Mesodermal cell (in vitro differentiated cells): Measurements from ENCODE around the gene PTBP3.
"Not testable (repeated sequence)": the region's sequence is repeated elsewhere in the genome, so short reads cannot be mapped to it uniquely, and the experiment has no call there.

Experiments used
- H3K27ac ChIP-seq: 2 replicates; pipeline ENCODE4 v1.7.0; 2013; ENCODE audit warnings: mild to moderate bottlenecking, low read depth, low read length, moderate library complexity; ENCODE audit not compliant: severe bottlenecking
- H3K36me3 ChIP-seq: 2 replicates; pipeline ENCODE4 v1.7.1; 2013; ENCODE audit warnings: mild to moderate bottlenecking, low read length, moderate library complexity; ENCODE audit not compliant: control insufficient read depth, insufficient read depth
- H3K4me1 ChIP-seq: one replicate; pipeline ENCODE4 v1.7.1; 2013; ENCODE audit warnings: mild to moderate bottlenecking, low read length; ENCODE audit not compliant: insufficient read depth, control insufficient read depth, poor library complexity, severe bottlenecking
- H3K4me3 ChIP-seq: 2 replicates; pipeline ENCODE4 v1.7.0; 2013; ENCODE audit warnings: low read length, control low read depth, mild to moderate bottlenecking; ENCODE audit not compliant: insufficient read depth, poor library complexity, severe bottlenecking; ENCODE audit errors: extremely low read depth
- H3K9me3 ChIP-seq: 2 replicates; pipeline ENCODE4 v1.7.1; 2013; ENCODE audit warnings: mild to moderate bottlenecking, low read length, moderate library complexity; ENCODE audit not compliant: control insufficient read depth
- WGBS, 2 experiments: methylation state at CpG; one replicate each; pipeline ENCODE4 v1.1.5; 2013; ENCODE audit warnings: missing lambda C conversion rate in 2 of 2; ENCODE audit not compliant: insufficient coverage in 2 of 2; 5-methylcytosine and 5-hydroxymethylcytosine counted together

The PTBP3 gene

DNA sequence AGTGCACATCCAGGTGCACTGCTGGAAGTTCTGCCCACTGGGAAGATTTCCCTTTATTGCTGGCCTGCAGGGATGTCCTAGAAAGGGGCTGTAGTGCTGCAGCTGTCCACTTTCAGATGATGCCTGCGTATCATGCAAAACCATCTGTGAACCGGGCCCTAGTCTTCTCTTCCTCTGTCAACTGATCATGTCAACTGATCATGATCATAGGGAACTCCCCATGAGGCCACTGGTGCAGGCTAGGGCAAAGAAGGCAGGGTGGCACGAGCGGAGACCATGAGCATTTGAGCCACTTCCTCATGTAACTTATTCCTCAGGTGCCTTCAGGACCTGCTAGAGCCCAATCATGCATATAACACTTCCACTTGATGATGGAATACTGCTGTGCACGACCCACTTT lies 41.9 kb upstream of the PTBP3 start:
- WGBS, 2 experiments = 88 to 93% methylated on average over 5 of the region's 5 CpGs
- no peaks in the 10 kb centered on the region for H3K4me1 ChIP-seq

DNA sequence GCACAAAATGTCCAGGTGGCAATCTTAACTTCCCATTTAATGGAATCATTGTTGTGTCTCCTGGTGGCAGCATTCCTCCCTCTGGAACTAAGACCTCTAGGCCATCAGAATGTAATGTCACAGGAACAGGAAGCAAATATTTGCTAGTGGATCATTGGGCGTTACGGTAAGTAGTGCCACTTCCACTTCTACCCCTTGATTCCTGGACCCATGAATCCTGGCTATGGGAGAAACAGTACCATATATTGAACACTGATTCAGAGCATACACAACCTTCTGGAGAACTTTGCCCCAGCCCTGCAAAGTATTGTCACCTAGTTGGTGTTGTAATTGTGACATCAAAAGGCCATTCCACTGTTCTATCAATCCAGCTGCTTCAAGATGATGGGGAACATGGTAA lies 40.8 kb upstream of the PTBP3 start:
- not testable (repeated sequence) for H3K27ac ChIP-seq, H3K4me3 ChIP-seq, H3K4me1 ChIP-seq, H3K36me3 ChIP-seq, H3K9me3 ChIP-seq
- WGBS, 2 experiments = 100% methylated on average over 2 of the region's 2 CpGs; no CpG with 5 or more reads in 1 of the 2 experiments

More for the DNA sequence above, 41.9 kb upstream of the PTBP3 start:
- no peaks in the 10 kb centered on the region for H3K9me3 ChIP-seq
- H3K36me3 ChIP-seq = no peaks in the 10 kb centered on the region
- no peak overlapping the region for H3K27ac ChIP-seq
- H3K4me3 ChIP-seq = no peak overlapping the region

DNA sequence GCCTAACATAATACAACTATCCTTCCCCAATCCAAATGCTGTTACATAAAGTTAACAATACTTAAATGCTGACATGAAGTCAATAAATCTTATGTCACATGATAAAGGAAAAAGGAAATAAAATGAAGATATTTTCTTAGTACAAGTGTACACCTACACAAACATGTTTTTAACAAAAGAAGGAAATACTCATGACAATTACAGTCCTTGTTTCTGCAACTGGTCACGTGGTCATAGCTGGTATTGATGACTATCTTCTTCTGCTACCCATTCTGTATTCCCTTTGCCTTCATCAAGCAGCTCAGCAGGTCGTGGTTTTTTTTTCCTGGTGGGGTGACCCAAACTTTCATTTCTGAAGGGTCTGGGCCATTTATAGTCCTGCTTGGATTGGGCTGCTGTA lies 40.2 kb upstream of the PTBP3 start:
- WGBS, 2 experiments = 66 to 94% methylated on average over 2 of the region's 2 CpGs
- not testable (repeated sequence) for H3K27ac ChIP-seq, H3K4me3 ChIP-seq, H3K9me3 ChIP-seq, H3K36me3 ChIP-seq, H3K4me1 ChIP-seq

DNA sequence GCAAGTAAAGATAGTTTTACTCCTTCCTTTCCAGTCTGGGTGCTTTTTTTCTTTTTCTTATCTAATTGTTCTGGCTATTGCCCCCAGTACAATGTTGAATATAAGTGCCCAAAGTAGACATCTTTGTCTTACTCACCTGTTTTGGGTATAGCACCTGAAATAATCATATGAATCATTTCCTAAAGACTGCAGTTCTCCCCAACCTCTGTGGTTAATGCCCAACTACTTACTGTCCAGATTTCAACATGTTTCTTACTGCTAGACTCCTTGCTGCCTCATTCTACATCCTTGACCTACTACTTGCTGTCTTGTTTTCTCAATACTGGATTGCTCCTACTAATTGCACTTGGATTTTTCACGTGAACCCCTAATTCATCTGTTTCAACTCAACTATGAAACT lies 37.6 kb upstream of the PTBP3 start:
- WGBS, 2 experiments = no CpG with 5 or more reads among the region's 1 CpG

DNA sequence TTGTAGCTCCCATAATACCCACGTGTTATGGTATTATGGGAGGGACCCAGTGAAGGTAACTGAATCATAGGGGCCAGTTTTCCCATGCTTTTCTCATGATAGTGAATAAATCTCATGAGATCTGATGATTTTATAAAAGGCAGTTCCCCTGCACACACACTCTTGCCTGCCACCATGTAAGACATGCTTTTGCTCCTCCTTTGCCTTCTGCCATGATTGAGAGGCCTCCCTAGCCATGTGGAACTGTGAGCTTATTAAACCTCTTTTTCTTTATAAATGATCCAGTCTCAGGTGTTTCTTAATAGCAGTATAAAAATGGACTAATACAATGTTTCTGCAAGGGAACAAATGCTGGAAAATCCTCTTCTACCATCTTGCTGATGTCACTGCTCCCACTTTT lies 36.4 kb upstream of the PTBP3 start:
- Histone ChIP-seq H3K36me3 (no peaks in the 10 kb centered on the region), H3K4me1 (no peaks in the 10 kb centered on the region), H3K9me3 (peaks cover 6% of the 10 kb centered on the region), H3K27ac (no peak overlapping the region), H3K4me3 (no peak overlapping the region)
- WGBS, 2 experiments = no CpG with 5 or more reads among the region's 1 CpG

More for the DNA sequence above, 37.6 kb upstream of the PTBP3 start:
- Histone ChIP-seq H3K4me3 (no peak overlapping the region), H3K27ac (no peak overlapping the region), H3K4me1 (no peaks in the 10 kb centered on the region), H3K36me3 (no peaks in the 10 kb centered on the region), H3K9me3 (peaks cover 6% of the 10 kb centered on the region)

DNA sequence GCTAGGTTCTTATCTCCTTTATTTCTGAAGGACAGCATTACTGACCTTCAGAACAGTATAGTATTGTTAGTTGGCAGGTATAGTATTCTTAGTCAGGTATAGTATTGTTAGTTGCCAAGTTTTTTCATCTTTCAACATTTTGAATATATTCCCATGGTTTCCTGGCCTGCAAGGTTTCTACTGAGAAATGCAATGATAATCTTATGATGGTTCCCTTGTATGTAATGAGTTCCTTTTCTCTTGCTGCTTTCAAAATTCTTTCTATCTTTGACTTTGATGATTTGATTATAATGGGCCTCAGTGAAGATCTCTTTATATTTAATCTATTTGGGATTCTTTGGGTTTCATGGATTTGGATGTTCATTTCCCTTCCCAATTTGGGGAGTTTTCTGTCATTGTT lies 34.0 kb upstream of the PTBP3 start:
- Histone ChIP-seq H3K9me3 (peaks cover 9% of the 10 kb centered on the region), H3K27ac (no peak overlapping the region), H3K4me1 (no peaks in the 10 kb centered on the region), H3K36me3 (no peaks in the 10 kb centered on the region), H3K4me3 (no peak overlapping the region)

DNA sequence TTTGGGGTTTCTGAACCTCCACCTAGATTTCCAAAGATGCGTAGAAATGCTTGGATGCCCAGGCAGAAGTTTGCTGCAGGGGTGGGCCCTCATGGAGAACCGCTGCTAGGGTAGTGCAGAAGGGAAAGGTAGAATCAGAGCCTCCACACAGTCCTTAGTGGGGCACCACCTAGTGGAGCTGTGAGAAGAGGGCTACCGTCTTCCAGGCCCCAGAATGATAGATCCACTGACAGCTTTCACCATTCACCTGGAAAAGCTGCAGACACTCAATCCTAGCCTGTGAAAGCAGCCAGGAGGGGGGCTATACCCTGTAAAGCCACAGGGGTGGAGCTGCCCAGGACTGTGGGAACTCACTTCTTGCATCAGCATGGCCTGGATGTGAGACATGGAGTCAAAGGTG lies 33.2 kb upstream of the PTBP3 start:
- Histone ChIP-seq H3K4me1 (no peaks in the 10 kb centered on the region), H3K36me3 (no peaks in the 10 kb centered on the region), H3K4me3 (no peak overlapping the region), H3K27ac (no peak overlapping the region), H3K9me3 (peaks cover 9% of the 10 kb centered on the region)
- WGBS, 2 experiments = 78 to 89% methylated on average over 3 of the region's 3 CpGs

DNA sequence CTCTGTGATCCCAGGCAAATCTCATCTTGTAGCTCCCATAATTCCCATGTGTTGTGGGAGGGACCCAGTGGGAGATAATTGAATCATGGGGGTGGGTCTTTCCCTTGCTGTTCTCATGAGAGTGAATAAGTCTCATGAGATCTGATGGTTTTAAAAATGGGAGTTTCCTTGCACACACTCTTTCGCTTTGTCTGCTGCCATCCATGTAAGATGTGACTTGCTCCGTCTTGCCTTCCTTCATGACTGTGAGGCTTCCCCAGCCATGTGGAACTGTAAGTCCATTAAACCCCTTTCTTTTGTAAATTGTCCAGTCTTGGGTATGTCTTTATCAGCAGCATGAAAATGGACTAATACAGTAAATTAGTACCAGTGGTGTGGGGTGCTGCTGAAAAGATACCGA lies 31.8 kb upstream of the PTBP3 start:
- not testable (repeated sequence) for H3K27ac ChIP-seq, H3K4me1 ChIP-seq, H3K4me3 ChIP-seq, H3K9me3 ChIP-seq, H3K36me3 ChIP-seq
- 88 to 98% methylated on average over 2 to 3 of the region's 3 CpGs for WGBS, 2 experiments

DNA sequence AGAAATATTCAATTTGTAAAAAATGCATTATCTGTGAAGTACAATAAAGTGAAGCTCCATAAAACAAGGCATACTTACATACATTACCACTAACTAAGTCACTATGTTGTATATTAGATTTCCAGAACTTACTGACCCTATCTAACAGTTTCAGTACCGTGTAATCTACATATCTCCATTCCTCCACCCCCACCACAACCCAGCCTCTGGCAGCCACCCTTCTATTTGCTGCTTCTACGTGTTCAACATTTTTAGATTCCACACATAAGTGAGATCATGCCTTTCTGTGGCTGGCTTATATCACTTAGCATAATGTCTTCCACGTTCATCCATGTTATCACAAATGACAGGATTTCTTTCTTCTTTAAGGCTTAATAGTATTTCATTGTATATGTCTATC lies 31.3 kb upstream of the PTBP3 start:
- H3K4me1 ChIP-seq = no peaks in the 10 kb centered on the region
- no peak overlapping the region for H3K4me3 ChIP-seq
- peaks cover 9% of the 10 kb centered on the region for H3K9me3 ChIP-seq
- no peaks in the 10 kb centered on the region for H3K36me3 ChIP-seq
- 83 to 90% methylated on average over 1 to 2 of the region's 3 CpGs for WGBS, 2 experiments
- no peak overlapping the region for H3K27ac ChIP-seq

DNA sequence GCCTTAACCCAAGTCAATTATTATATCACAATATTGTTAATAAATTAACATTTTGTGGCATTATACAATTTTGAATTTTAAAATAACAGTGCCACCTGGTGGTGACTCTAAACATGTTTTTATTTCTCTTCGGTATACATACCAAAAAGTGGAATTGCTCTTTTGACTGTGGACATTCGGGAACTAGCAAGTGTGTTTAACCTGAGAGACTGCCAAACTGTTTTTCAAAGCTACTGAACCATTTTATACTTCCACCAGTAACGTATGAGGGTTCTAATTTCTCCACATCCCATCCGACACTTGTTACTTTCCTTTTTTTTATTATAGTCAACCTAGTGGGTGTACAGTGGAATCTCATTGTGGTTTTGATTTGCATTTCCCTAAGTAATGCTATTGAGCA lies 28.2 kb upstream of the PTBP3 start:
- Histone ChIP-seq H3K4me1 (no peaks in the 10 kb centered on the region), H3K27ac (no peak overlapping the region), H3K36me3 (no peaks in the 10 kb centered on the region), H3K9me3 (peaks cover 3% of the 10 kb centered on the region), H3K4me3 (no peak overlapping the region)
- 19 to 58% methylated on average over 2 of the region's 4 CpGs for WGBS, 2 experiments

DNA sequence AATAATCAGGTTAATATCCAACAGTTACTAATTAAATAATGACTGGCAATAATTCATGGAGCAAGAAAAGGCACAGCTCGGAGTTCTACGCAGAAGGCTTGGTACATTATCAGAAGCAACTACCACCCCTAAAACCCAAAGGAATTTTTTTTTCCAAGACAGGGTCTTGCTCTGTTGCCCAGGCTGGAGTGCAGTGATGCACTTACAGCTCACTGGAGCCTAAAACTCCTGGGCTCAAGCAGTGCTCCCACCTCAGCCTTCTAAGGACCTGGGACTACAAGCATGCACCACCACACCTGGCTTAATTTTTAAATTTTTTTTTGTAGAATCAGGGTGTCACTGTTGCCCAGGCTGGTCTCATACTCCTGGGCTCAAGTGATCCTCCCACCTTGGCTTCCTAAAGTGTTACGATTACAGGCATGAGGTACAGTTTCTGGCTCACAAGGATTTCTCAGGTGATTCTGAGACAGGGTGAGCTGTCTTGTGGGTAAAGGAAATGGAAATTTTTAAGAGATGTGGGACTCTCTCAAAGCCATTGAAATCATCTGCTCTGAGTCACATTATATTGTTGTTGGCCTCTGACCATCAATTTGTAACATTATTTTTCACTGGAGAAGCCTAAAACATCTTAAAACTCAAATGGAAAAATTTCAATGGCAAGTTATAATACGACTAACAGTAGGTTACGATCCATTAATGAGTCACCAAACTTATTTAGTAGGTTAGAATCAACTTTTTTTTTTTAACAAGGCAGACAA lies 26.8 kb upstream of the PTBP3 start:
- Histone ChIP-seq H3K9me3 (peaks cover 3% of the 10 kb centered on the region), H3K4me3 (no peak overlapping the region), H3K36me3 (no peaks in the 10 kb centered on the region), H3K27ac (no peak overlapping the region), H3K4me1 (no peaks in the 10 kb centered on the region)
- 83 to 96% methylated on average over 2 to 3 of the region's 5 CpGs for WGBS, 2 experiments
